Hematopoietic multipotent progenitor cell treated with erythropoietin and hydrocortisone succinate and interleukin-3 and kit ligand, for 4 days (in vitro differentiated cells): ENCODE measurements around the gene RASSF4.

ENCODE experiments used
- DNase-seq: peaks from one replicate; pipeline ENCODE4 v3.0.0-alpha.2; 2015

The RASSF4 gene

GRCh38 chr10:44965104-44965503 is 5.5 kb downstream of the RASSF4 start:
- no peak for DNase-seq

- no peak for DNase-seq
Measured at GRCh38 chr10:44965651-44966097, 6.1 kb downstream of the RASSF4 start.

- DNase-seq = no peak
Measured at GRCh38 chr10:44966129-44966815, 6.7 kb downstream of the RASSF4 start.

- DNase-seq = no peak
Measured at GRCh38 chr10:44966816-44967509, 7.4 kb downstream of the RASSF4 start.

GRCh38 chr10:44967616-44968015 is 8.0 kb downstream of the RASSF4 start:
- DNase-seq = no peak

GRCh38 chr10:44968091-44968490 is 8.5 kb downstream of the RASSF4 start:
- peak; percentile 84 for DNase-seq

- peak; percentile 58 for DNase-seq
Measured at GRCh38 chr10:44968500-44969400, 9.1 kb downstream of the RASSF4 start.

- DNase-seq = no peak
Measured at GRCh38 chr10:44969854-44970253, 10.3 kb downstream of the RASSF4 start.

GRCh38 chr10:44970812-44971395 is 11.3 kb downstream of the RASSF4 start:
- no peak for DNase-seq

GRCh38 chr10:44971434-44971833 is 11.8 kb downstream of the RASSF4 start:
- no peak for DNase-seq

- DNase-seq = no peak
Measured at GRCh38 chr10:44971935-44972757, 12.5 kb downstream of the RASSF4 start.

- no peak for DNase-seq
Measured at GRCh38 chr10:44972874-44973306, 13.3 kb downstream of the RASSF4 start.

GRCh38 chr10:44973323-44974081 is 13.9 kb downstream of the RASSF4 start:
- DNase-seq = no peak

- DNase-seq = no peak
Measured at GRCh38 chr10:44974082-44974627, 14.6 kb downstream of the RASSF4 start.

- DNase-seq = peak; percentile 80
Measured at GRCh38 chr10:44974628-44975430, 15.2 kb downstream of the RASSF4 start.

GRCh38 chr10:44975431-44976331 is 16.1 kb downstream of the RASSF4 start:
- DNase-seq = no peak

GRCh38 chr10:44976352-44977198 is 17.0 kb downstream of the RASSF4 start:
- no peak for DNase-seq
